GM21529 (cell line): ENCODE results near the gene APBB2.
"Not testable (repeated sequence)": the region's sequence is repeated elsewhere in the genome, so short reads cannot be mapped to it uniquely, and the experiment has no call there.

Source experiments
- ATAC-seq: cut with Tn5 transposase; IDR thresholded peaks from one replicate; pipeline ENCODE4 v1.9.1; 2021; ENCODE audit not compliant: unreplicated experiment

The APBB2 gene

DNA sequence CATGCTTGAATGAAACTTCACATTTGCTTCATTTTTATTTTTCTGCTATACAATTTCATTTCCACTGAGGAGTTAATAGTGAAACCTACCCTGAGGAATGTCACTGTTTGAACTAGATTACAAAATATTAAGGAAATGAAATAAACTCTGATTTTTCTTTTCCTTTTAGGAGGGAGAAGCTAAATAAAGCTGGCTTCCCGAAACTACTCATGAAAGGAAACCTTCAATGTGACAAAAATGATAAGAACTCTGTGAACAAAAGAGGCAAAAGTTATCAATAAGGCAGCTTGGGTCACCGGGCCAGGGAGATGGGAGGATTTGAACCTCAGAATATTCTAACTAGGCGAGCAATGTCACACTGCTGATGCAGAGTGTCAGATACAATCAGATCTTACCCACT is 185.2 kb downstream of the APBB2 start:
- no peak for ATAC-seq

DNA sequence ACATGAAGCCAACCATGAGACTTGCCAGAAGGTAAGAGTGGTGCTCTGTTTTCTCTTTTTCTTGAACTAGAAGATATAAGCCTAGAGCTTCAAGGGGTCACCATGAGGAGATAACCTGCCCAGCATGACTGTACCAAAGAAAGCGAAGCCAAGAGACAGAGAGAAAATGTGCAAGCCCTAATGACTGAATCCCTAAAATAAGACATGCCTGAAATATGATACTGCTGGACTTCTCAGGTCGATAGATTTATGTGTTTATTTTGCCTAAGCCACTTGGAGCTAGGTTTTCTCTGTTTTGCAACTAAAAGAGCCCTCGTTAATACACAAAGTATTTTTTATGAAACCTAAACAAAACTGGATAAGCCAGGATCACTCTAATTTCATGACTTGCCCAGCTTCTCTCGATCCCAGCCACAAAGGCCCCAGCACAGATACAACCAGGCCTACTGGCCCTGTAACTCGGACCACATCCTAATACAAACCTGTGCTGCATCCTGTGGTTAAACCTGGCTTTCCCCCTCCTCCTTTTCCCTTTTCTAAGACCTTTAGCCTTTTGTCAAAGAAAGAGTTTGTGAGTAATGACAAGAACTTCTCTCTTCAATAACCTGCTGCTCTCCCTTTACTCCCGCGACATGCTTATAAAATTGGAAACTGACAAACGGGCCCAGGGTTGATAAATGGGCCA is 185.8 kb downstream of the APBB2 start:
- no peak for ATAC-seq

DNA sequence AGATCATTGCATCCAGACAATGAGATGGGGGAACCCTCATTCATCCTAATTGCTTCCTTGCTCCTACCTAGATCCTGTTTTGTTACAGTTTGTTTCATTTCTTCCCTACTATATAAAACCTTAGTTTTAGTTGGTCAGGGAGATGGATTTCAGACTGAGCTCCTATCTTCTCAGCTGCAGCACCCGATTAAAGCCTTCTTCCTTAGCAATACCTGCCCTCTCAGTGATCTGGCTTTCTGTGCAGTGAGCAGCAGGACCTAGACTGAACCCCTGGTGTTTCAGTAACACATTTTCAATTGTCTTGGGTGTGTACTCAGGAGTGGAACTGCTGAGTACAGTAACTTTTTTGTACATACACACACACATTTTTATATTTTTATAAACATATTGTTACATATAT is 187.4 kb downstream of the APBB2 start:
- no peak for ATAC-seq

DNA sequence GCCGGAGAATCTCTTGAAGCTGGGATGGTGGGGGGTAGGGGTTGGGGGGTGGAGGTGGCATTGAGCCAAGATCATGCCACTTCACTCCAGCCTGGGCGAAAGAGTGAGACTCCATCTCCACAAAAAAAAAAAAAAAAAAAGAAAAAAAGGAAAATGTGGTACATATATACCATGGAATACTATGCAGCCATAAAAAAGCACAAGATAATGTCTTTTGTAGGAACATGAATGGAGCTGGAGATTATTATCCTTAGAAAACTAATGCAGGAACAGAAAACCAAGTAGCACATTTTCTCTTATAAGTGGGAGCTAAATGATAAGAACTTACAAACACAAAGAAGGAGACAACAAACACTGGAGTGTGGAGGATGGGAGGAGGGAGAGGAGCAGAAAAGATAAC is 188.5 kb downstream of the APBB2 start:
- ATAC-seq: no peak

DNA sequence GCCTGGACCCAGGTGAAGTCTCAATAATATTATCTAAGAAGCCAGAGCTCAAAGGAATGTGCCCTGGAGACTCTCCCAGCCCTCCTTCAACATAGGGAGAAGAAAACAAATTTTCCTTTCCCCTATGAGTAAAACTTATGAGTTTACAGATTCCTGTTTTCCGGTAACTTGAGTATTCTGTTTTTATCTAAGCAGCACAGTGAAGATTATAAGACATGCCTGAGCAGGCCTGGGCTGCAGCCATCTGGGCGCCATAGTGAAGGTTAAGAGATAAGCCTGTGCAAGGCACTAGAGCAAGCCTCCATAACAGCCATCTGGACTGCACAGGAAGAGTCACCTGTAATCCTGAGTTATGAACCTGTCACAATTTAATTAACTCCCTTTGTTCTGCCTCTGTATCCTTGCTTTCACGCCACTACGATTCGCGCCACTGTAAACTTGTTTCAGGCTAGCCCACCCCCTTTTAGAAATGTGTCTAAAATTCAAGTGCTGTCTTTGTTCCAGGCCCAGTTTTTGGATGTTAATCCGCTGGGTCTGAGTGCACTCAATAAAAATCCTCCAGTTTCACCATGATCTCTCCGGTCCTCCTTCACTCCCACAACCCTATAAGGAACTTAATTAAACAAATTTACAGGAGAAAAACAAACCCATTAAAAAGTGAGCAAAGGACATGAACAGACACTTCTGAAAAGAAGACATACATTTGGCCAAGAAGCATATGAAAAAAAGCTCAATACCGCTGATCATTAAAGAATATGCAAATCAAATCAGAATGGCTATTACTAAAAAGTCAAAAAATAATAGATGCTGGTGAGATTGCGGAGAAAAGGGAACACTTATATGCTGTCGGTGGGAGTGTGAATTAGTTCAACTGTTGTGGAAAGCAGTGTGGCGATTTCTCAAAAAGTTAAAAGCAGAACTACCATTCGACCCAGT is 189.5 kb downstream of the APBB2 start:
- ATAC-seq: no peak

DNA sequence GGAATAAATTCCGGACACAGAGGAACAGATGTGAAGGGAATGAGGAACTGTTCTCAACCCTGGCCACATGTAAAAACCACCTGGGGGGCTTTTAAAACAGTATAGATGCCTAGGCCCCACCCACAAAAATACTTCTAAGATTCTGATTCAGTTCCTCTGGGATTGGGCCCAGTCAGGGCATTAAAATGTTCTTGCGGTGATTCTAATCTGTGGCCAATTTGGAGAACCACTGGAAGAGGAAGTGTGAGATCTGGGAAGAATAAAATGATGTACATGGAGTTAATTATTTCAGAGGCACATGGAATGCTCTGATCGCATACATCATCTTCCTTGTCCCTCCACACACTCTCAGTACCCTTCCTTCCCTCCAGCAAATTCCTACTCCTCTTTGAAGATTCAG is 192.2 kb downstream of the APBB2 start:
- no peak for ATAC-seq

DNA sequence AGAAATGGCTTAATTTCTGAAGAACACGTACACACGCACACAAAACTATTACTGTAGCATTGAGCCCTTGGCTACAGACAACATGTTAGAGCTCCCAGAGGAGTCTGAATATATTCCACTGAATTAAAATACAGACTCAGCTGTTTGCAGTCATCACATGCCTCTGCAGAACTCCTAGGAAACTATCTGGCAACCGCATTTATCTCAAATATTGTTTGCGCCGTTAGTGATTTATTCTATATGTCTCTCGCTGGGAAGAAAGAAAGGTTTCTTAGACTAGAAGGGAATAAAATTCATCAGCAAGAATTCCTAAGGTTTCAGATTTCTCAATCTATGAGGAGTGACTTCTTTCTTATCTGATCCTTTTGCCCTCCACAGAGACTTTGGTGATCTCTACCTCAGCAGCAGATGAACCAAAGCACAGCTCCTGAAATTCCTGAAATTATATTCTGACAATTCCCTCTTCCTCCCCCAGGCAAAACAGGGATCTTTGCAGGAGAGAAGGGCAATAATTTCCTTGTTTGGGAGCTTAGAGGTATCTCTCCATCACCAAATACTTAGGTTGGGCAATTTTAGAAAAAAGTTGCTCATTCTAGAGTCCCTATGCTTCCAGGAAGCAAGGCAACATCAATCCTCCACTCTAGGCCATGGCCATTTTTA is 199.2 kb downstream of the APBB2 start:
- ATAC-seq: no peak

DNA sequence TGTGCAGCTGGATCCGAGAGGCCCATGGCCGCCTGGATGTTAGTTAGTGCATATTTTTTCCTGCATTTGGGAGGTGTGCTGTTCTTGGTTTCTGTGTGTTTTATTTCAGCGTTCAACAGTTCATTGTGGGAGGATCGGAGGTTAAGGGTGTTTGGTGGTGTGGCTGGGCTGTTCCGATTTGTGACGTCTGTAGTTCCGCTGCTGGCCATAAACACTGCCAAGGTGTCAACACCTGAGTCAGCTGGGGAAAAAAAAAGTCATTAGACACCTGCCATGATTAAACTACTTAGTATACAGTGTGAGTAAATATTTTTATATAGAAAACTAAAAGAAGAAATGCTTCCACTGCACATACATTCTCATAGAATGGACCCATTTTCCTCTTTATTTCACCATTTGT is 200.2 kb downstream of the APBB2 start:
- no peak for ATAC-seq

DNA sequence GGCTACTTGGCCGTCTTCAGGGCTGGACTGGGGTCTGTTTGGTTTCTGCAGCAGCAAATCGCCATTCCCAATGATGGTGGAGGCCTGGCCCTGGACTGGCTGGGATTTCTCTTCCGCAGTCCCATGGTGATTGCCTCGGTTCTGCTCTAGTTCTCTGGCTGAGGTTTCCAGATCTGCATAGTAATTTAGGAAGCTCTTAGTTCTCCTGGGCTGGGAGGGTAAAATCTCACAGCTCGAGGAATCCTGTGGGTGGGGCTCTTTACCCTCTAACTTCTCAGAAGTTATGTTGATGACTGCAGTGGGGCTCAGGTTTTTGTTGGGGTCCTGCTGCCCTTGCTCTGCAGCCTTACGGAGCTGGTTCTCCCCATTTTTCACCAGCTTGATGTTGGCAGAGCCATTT is 200.6 kb downstream of the APBB2 start:
- ATAC-seq: no peak

DNA sequence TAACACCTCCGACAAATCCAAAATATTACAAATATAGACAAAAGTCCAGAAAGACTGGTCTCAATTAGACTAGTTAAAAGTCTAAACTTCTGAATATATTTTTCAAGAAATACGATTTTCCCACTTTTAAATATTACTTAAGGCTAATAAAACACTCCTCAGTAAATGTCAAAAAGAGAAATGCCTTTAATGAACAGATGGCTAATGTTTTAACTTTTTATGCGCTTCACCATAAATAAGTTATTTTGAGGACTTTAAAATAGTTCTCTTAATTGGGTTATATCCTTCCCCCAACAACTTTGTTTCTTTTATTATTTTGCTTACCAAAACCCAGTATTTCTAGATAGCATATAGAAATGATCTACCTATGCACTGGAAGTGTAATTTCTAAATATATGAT is 201.4 kb downstream of the APBB2 start:
- no peak for ATAC-seq

DNA sequence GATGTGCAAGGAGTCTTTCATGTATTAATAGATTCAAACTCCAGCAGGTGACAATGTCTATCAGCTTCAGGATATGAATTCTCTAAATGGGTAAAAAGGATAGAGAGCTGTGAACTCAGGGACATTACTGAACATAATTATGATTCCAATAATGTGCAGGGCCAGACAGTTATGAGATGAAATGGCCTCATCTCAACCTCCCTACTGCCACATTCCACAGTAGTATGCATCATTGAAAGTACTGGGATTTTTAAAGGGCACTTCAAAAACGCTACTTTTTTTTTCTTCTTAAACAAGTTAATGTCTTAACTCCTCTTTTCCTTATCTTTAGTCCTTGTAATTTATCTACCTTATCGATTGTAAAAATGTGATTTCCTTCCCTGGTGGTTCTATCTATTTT is 202.0 kb downstream of the APBB2 start:
- ATAC-seq: no peak

DNA sequence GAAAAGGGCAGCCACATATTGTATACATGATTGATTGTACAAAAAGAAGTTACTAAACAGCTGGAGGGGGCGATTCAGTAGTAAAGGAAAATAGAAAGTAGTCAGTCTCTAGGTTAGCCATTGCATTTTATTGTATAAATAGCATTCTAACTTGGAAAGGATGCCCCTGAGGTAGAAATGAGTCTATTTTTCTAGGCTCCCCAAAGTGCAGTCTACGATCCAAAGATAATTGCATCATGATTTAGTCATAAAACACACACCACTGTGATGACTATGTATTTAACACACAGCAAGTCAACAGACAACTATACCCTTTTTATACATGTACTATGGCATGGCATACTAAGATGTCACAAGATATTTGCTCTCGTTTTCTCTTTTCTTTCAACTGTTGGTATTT is 204.9 kb downstream of the APBB2 start:
- ATAC-seq: no peak

DNA sequence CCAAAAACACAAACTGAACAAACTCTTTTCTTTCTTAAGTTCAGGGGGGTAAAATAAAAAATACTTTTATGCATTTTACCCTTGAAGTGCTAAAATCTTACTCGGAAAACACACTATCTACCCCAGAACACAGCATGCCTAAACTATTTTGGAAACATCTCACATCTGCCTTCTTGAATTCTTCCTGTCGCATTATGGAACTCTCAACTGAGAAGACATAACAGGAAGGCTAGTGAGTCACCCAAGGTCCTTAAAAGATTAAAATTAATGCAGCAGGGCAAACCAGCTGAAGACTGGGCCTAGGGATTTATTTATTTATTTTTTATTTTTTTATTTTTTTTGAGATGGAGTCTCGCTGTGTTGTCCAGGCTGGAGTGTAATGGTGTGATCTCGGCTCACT is 208.2 kb downstream of the APBB2 start:
- ATAC-seq: no peak

DNA sequence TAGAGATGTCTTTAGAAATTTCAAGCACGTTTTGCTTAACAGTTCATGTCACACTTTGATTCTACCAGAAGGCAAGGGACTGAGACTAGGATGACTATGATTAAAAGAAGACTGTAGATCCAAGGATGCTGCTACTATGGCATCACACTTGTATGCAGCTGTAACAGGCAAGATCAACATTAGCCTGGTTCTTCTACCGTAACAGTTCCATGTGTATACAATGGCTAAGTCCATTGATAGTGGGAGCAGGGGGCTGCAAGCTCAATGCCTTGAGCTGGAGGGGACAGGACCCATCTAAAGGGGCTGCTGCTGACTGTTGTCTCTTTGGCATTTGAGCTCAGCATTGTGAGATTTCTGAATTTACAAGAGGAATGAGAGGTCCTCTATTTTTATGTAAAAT is 212.0 kb downstream of the APBB2 start:
- ATAC-seq: no peak

DNA sequence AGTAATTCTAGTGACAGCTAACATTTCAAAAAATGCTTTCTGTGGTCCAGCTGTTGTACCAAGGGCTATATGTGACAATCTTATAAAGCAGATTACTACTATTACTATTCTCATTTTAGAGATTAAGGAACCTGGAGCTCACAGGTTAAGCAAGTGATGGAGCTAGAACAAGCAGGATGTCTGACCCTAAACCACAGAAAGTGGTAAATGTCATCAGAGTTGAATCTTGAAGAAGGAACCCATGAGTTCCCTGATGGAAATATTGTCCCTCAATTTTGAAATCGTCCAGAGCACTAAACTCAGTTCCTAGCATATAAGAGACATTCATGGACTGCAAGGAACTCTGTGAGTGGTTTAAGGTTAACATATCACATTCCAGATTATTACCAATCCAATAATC is 214.0 kb downstream of the APBB2 start:
- ATAC-seq: no peak

DNA sequence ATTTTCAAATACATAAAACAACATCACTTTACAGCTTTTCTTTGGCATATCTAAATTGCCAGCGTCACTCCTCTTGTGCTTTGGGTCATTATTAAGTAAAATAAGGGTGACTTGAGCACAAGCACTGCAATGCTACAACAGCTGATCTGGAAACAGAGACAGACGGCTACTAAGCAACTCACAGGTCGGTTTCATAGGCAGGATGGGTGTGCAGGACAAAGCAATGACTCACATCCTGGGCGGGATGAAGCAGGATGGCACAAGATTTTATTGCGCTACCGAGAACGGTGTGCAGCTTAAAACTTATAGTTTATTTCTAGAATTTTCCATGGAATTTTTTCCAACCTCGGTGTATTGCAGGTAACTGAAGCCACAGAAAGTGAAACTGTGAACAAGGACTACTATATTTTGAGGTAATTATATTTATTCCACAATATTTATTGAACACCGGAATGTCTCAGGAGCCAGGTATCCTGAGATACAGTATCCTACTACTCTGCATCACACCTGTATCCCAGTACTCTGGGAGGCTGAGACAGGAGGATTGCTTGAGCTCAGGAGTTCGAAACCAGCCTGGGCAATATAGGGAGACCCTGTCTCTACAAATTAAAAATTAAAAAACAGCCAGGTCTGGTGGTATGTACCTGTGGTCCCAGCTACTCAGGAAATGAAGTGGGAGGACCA is 215.5 kb downstream of the APBB2 start:
- no peak for ATAC-seq

DNA sequence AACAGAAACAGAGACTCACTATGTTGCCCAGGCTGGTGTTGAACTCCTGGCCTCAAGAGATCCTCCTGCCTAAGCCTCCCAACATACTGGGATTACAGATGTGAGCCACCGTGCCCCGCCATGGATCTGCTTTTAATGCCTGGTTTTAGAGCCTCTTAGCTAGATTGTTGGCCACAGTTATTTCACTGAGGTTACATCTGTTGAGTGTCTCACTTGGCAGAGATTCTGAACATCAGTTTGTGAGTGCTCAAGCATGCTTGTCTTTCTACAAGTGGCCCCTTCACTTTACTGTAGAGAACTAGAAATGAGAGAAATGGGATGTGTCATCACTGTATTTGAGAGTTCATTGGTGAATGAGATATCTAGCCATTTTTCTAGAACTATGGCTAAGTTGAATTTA is 218.5 kb downstream of the APBB2 start:
- ATAC-seq: no peak

DNA sequence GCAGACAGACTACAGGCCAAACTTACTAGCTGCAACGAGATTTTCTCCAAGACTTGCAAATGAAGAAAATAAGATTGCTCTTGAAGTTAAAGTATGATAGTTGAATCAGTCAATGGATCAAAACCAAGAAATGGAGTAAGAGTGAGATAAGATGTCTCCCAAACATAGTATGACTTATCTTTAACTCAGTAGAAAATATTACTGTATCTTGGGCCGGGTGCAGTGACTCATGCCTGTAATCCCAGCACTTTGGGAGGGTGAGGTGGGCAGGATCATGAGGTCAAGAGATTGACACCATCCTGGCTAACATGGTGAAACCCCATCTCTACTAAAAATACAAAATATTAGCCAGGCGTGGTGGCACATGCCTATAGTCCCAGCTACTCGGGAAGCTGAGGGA is 220.0 kb downstream of the APBB2 start:
- not testable (repeated sequence) for ATAC-seq

DNA sequence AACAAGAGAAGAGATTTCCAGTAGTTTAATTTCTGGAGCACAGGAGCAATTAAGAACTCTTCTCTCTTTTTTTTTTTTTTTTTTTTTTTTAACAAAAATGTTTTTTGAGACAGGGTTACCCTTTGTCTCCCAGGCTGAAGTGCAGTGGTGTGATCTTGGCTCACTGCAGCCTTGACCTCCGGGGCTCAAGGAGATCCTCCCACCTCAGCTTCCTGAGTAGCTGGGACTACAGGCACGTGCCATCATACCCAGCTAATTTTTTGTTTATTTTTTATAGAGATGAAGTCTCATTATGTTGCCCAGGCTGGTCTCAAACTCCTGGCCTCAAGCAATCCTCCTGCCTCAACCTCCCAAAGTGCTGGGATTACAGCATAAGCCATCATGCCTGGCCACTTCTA is 221.0 kb downstream of the APBB2 start:
- ATAC-seq: not testable (repeated sequence)

DNA sequence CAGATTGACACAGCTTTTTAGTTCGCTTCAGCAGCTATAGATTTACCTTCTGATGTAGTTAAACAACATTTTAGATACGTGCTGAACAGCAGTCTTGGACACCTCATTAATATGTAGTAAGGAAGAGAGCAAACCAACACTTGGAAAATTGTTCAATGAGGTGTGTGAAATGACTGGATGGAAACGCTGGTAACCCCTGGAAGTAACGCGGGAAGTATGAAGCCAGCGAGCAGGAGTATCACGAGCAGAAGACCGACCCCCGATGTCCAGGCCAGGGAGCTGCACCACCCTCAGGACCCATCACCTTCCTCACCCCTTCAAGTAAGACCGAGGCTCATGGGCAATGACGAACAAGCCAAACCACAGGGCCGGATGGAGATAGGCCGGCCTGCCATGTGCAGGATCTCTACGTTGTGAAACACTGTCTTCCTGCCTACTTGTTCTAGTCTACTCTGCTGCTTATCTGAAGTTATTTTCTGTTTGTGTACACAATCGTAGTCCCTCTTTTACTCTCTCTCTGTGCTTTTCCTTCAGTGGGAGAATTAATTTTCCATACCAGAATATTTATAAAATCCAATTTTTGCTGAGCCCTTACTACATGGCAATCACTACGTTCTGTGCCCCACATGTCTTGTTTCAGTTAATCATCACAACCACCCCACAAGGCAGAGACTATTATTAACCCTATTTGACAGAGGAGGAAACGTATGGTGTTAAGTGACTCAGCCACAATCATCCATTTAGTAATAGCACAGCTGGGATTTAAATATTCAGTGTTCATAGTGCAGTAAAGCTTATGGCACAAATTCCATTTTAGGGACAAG is 221.7 kb downstream of the APBB2 start:
- peak; percentile 72 for ATAC-seq
